GM19043 (cell line): ENCODE measurements around the gene APOLD1.
"Not testable (repeated sequence)": the region's sequence is repeated elsewhere in the genome, so short reads cannot be mapped to it uniquely, and the experiment has no call there.

Experiments used
- ATAC-seq: cut with Tn5 transposase; IDR thresholded peaks from one replicate; pipeline ENCODE4 v1.9.1; 2021; ENCODE audit warnings: low read depth; ENCODE audit not compliant: unreplicated experiment

The APOLD1 gene

DNA sequence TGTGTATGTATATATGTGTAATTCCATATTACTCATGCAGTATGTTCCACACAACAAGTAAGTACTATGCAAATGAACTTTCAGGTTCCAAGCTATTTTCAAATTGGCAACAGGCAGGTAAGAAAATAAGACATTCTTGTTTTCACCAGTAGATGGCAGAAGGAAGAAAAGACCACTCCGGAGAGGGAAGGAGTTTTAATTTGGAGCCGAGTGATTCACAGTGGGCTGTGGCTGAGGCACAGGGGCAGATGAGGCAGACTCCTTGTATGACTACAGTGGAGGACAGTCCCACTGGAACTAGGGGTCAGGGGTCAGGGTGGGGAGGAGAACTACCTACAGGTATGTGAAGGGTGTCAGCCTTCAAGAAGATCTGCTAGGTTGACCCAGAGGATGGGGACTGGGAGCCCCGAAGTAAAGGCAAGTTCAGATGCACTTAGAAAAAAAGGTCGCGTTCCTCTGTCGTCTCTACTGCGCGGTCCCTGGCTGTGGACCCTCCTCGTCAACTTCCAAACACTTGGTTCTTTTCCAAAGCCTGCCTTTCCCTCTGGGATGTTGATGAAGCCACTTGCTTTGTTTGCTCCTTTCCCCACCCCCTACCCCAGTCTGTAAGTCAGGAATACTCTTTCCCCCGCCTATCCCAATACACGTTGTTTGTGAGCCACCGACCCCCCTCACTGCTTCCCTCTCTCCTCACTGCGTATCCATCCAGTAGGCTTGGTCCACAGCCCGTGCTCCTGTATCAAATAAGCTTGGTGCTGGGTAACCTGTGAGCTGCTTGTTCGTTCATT lies 51.8 kb downstream of the APOLD1 start:
- no peak for ATAC-seq

DNA sequence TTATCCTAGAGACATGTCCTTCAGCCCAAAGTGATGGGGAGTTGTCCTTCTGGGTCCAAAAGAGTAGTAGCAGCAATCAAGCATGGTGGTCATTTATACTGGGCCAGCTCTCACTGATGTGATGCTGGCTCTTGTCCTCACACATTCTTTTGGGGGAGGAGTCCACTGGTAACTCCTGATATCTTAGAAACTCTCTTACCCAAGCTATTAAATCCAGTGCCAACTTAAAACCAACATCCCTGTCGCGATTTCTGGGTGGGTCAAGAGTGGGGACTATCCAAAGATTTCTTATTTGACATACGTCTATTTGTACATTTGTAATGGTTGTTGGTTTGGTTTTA lies 52.3 kb downstream of the APOLD1 start:
- ATAC-seq, result no peak

DNA sequence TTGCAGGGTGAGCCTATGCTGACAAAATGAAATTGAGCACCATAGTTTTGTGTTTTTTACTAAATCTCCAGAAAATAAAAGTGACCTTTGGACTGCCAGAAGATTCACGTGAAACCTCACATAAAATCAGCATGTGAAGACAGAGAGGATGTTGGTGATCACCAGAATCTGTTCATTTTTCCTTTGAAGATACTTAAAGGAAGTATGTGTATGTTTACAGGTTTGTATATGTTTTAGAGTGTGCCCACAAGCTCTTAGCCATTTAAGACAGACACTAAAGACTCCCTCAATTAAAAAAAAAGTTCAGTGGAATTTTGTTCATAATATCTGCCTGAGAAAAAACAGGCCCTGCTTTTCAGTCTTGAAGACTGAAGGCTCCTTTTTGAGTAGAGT lies 53.5 kb downstream of the APOLD1 start:
- no peak for ATAC-seq

DNA sequence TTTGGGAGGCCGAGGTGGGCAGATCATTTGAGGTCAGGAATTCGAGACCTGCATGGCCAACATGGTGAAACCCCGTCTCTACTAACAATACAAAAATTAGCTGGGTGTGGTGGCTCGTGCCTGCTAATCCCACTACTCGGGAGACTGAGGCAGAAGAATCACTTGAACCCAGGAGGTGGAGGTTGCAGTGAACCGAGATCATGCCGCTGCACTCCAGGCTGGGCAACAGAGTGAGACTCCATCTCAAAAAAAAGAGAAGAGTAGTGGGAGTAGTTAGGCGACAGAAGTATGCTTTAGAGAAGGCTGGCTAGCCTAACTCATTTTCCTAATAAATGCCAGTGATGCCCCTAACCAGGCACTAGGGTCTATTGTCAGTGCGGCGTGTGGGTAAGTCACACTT lies 54.0 kb downstream of the APOLD1 start:
- ATAC-seq, result not testable (repeated sequence)

DNA sequence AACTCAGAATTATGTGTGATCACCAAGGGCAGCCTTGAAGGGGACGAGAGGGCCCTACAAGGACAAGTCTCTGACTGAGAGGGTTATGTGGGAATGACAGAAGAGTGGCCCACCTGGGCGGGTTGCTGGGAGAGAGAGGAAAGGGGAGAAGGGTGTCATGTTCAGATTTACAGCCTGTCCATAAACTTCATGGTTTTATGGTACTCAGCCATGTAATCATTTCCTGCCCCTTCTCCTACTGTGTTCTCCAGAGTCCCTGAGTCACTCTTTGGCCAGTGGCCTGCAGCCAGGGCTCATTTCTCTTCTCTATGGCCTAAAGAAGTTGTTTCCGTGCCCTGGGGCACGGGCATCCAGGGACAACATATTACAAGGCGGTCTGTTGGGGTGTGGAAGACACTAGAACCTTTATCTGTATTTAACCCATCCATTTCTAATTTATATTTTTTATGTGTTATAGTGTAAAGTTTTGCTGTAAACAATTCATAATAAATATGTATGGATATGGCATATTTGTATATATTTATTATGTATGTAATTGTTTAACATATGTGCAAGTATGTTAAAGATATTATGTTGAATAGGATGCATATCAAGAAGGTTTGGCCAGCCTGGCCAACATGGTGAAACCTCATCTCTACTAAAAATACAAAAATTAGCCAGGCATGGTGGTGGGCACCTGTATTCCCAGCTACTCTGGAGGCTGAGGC lies 54.6 kb downstream of the APOLD1 start:
- ATAC-seq, result no peak

DNA sequence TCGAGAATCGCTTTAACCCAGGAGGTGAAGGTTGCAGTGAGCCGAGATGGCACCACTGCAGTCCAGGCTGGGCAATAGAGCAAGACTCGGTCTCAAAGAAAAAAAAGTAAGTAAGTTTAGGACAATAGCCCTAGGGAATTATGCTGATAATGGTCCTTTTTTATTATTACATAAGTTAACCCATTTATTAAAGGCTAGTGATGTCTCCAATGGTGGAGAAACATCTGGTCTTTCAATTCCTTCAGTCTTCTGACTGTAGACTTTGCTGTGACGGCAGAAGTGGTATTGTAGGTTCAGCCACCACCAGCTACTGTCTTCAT lies 55.1 kb downstream of the APOLD1 start:
- ATAC-seq, result no peak
